IPS-11a (cell line): ENCODE data around the gene CTSZ.
"Not testable (repeated sequence)": the region's sequence is repeated elsewhere in the genome, so short reads cannot be mapped to it uniquely, and the experiment has no call there.

Source experiments
- H3K4me3 ChIP-seq: one replicate; pipeline ENCODE4 v1.5.1; 2013; ENCODE audit warnings: low read depth, low read length, control low read depth

The CTSZ gene

DNA sequence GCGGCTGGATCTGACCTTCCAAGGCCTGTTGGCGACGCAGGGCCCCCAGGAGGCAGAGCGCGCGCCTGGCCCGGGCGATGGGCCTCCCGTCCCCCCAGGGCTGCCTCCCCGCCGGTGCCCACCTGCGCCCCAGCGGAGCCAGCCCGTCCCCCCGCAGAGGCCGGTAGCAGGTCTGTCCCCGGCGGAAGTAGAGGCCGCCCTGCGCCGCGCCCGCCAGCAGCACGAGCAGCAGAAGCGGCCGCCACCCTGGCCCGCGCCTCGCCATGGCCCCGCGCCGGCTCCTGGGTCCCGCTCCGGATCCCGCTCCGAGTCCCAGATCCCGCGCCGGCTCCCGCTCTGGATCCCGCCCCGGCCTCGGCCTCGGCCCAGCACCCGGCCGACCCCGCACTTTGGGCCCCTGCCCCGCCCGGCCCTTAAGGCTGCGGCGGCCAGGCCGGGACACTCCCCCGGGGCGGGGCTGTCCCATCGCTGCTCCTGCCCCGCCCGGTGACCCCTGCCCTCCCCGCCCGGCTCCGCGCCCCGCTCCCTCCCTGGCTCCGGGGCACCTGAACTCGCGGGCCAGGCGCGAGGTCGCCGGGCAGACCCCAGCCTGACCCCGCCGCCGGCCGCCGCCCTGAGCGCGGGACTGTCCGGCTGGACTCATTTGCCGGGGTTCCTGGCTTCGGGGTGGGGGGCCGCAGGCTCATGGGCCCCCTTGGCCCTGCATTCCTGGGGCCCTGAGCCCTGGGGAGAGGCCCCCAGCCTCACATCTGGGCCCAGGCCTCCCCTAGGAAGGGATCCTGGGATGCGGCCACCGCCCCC, at the start of gene CTSZ:
Gene CTSZ, minus strand, starts transcription at position 391 of the 801 bp plus-strand sequence. Its CDS starts 126 bp downstream, at position 265.
- H3K4me3 ChIP-seq = peak within 1 kb of the TSS; percentile 45

DNA sequence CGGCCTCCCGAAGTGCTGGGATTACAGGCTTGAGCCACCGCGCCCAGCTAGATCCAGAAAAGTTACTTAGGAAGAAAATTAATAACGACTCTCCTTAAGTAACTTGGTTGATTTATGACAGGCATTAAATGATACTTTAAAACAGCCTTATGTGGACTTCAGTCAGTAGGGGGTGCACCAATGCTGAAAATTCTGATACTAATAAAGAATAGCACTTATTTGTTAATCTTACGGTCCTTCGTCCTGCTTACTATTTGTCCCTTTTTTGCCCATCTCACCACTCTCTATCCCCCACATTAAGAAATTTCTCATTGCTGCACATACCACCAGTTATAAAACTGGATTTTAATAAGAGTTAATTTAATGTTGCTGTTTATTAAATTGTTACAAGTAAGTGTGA, 48.2 kb upstream of the CTSZ start:
- no peak overlapping the region for H3K4me3 ChIP-seq

DNA sequence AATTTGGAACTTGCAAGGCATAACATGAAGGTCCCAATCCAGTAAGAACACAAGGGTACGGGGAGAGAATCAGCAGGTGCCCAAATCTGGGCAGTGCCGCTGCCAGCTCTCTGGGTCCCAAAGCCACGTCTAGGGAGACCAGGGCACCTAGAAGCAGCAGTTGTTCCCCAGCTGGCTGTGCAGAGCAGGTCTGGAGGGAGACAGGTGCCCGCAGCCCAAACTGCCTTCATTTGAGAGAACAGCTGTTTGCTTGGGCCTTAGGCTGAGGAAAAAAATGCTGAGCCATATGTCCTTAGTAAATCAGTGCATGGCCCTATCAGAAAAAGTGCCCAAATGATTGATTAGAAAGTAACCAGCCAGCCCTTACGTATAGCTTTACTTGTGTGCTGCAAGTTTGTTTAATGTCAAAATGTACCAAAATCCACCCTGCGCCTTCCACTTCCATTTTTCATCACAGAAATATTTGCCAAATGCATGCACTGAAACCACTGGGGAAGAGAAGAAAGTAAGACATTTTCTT, 44.7 kb upstream of the CTSZ start:
- no peak overlapping the region for H3K4me3 ChIP-seq

DNA sequence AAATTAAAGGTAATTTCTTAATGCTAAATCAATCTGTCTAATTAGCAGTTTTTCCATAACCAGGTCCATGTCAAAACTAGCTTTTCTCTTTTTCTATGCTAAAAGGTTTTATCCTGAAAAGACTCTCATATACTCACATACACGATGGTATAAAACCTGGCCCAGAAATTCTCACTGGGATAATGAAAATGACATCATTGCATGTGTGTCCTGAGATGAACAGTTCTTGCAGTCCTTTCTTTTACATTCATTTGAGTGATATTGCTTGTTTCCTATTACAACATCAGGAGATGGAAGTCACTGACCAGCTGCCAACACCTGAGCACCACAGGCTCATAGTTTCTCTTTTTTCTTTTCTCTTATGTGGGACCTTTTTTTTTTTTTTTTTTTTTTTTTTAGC, 43.4 kb upstream of the CTSZ start:
- no peak overlapping the region for H3K4me3 ChIP-seq

DNA sequence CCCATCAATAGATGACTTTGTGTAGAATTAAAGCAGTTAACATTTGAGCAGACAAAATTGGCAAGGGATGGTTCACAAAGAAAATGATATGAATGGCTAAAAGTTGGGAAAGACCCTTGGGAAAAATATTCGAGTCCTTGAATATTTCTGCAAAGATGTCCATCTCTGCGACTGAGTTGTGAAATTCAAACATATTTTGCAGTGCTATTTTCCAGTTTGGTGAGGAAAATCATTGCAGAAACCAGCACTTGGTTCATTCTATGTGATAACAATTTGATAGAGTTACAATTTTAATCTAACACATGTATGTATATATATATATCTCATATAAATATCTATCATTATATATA, 41.6 kb upstream of the CTSZ start:
- H3K4me3 ChIP-seq = no peak overlapping the region

DNA sequence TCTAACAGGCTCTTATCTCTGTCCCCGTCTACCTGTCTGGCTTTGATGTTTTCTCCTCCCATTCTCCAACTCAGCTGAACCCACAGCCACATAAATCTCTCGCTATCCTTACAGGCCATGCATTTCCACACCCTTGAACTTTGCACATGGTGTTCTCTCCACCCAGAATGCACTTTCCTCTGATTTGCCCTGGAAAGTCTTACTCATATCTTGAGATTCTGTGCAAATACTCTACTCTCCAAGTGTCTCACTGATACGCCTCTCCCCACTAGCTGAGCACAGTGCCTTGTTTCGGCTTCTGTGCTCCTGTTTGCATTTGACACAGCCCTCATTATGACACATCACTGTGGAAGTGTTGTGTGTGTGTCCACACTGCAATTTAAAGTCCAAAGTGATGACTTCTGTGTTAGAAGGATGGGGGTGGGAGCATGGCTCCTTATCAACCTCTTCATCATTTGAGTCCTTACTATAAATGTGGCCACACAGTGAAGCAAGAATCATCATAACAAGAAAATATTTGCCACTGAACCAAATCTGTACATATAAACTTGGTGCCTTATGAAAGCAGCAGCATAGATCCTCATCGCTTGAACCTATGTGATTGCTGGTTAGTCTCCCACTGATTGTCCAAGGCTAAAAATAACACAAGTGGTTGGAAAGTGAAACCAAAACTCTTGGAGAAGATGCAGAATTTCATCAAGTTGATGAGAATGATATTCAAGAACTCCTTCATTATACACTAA, 41.1 kb upstream of the CTSZ start:
- H3K4me3 ChIP-seq = no peak overlapping the region

DNA sequence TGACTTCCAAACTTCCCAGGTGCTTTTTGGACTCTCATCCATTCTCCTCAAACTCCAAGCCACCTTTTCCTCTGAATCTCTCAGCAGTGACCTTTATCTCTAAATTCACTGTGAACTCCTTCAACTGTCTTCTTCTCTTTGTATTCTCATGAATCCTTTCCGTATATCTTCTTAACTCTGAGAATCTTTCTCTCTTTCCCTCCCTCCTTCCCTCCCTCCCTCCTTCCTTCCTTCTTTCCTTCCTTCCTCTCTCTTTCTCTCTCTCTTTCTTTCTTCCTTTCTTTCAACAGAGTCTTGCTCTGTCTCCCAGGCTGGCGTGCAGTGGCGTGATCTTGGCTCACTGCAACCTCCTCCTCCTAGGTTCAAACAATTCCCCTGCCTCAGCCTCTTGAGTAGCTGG, 39.8 kb upstream of the CTSZ start:
- H3K4me3 ChIP-seq = no peak overlapping the region

DNA sequence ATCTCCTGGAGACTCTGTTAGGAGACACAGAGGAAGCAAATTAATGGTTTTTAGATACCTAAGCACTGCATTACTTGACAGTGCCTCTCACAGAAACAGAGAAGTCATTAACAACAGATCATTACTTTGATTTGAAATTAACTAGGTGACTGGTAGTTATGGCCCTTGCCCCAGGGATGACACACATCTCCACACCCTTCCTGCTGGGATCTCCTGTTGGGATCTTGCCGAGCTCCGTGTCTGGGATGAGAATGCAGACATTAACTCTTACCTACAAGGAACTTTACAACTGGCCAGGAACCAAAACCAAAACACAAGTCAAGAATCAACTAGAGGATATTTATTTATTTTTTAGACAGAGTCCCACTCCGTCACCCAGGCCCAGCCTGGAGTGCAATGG, 37.7 kb upstream of the CTSZ start:
- H3K4me3 ChIP-seq = no peak overlapping the region

DNA sequence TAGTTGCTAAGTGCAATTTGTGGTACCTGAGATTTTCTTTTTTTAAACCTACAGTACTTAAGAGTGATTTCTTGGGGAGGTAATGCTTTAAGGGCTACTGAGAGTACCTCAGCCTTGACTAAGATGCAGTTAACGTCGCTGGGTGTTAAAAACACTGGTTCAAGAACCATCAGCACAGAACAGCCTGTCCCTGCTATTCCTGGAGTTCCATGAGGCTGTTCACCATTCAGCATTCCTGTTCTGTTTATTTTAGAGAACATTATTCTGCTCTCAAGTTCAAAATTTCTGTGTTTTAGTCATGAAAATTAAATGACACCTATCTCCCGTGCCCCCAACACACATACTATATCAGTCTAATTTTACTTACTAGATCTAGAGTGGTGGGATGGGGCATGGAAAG, 37.2 kb upstream of the CTSZ start:
- H3K4me3 ChIP-seq = no peak overlapping the region

DNA sequence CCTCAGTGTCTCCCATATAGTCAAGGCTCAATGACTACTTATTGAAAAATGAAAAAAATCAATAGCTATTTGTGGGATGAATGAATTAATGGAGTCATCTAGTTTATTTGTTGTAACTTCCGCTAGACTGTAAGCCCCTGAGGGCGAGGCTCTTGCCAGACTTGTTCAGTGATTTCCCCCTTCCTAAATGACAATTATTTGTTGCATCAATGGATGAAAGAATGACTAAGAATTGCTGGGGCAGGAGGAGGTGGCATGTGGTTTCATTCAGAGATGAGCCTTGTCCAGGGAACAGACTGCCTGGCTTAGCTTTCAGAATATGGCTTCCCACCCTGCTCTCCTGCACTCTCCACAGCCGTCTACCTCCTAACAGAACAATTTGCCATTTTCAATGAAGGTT, 36.6 kb upstream of the CTSZ start:
- H3K4me3 ChIP-seq = no peak overlapping the region

DNA sequence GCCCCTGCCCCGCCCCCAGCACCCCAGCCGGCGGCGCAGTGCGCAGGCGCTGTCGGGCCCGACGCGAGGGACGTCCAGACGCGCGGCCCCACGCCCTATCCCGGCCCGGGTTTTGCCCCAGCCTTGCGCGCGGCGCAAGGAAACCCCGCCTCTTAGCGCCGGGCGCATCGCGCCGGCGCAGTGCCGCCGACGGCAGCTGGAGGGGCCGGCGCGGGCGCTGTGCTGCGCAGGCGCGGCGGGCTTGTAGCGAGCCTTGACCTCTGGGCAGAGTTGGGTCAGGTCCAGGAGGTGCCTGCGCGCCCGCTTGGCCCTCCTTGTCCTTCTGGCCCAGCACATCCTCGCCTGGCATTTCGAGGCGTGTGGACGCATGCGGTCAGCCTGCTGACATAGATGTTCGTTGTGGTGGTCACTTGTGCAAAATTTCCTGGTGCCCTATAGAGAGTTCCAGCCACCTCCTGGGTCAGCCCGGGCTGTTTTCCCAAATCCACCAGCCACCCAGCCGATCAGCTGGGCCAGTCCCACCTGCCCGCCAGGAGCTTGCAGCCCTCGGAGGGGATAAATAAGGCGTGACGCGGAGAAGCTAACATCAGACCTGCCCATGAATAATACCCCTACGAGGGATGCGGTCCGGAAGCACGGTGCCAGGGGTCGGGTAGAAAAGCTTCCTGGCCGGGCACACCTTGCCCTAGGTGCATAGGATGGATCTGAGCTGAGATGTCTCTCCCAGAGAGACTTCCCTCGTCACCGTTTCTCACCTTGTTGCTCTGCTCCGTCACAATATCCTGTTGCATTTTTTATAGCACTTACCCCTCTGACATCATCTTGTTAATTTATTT, 36.0 kb upstream of the CTSZ start:
- H3K4me3 ChIP-seq = peak overlapping the region; percentile 70

DNA sequence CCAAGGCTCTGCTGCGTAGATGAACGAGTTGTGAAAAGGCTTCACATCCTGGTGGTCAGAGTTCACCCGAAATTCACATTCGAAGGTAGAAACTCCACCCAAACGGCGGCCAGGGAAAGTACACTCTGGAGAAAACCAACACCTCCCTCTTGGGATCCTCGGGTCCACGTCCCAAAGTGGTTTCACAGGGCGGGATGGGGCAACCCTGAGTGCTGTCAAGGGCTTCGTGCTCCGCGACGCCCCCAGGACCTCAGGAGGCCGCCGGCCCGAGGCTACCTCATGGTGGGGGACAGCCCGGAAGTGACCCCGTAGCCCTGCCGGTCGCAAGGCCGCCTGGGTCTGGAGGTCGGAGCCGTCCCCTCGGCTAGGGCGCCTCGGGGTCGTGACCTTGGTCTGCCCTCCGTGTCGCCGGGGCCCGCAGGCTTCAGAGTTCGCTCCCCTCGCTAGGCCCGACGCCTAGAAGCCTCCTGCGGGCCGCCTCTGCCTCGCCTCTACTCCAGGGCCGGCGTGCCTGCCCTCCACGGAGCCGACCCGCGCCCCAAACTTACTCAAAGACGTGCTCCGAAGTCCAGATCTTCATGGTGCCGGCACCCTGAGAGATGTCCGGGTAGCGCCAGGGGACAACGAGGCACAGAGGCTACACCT, 35.2 kb upstream of the CTSZ start, which contains the start of gene PRELID3B:
Gene PRELID3B, minus strand, starts transcription at position 636 of the 645 bp plus-strand sequence. Its CDS starts 56 bp downstream, at position 580.
- peak within 1 kb of the TSS; percentile 70 for H3K4me3 ChIP-seq

DNA sequence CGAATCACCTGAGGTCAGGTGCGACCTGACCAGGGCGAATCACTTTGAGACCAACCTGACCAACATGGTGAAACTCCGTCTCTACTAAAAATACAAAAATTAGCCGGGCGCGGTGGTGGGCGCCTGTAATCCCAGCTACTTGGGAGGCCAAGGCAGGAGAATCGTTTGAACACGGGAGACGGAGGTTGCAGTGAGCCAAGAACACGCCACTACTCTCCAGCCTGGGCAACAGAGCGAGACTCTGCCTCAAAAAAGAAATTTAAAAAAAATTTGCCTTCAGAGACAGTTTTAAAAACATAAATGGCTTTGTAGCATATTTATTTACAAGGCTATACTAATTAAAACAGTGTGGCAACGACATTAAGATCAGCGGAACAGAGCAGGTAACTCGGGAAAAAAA, 34.4 kb upstream of the CTSZ start:
- not testable (repeated sequence) for H3K4me3 ChIP-seq

DNA sequence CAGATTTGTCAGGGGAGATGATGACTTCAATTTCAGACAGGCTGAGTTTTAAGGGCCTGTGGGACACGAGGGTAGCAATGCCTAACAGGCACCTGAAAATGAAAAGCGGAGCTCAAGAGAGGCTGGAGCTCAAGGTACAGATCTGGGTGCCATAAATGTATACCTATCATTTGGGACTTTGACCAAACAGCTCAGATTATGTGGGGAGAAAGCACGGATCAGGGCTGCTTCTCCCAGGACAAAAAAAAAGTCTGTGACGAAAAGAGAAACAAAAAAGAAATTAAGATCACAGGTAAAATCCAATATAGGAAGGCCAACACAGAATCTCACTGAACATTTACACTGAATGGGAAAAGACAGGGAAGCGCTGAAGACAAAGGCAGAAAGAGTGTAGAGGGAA, 33.6 kb upstream of the CTSZ start:
- no peak overlapping the region for H3K4me3 ChIP-seq

DNA sequence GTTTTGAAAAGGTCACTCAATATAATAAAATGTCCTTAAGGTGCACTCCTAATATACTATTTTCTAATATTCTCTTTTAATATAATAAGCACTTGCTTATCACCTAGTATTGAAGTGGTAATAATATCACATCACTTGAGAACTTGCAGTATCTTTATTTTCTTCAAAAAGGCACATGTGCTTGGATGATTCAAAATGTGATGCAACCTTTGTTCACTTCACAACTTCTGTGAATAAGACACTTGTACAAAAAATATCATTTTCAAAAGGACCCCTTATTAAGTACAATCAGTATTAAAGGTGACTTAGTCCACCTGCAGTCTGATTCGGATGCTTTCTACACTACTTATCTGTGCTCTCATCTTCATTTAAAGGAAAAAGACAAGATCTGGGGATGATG, 32.2 kb upstream of the CTSZ start:
- no peak overlapping the region for H3K4me3 ChIP-seq

DNA sequence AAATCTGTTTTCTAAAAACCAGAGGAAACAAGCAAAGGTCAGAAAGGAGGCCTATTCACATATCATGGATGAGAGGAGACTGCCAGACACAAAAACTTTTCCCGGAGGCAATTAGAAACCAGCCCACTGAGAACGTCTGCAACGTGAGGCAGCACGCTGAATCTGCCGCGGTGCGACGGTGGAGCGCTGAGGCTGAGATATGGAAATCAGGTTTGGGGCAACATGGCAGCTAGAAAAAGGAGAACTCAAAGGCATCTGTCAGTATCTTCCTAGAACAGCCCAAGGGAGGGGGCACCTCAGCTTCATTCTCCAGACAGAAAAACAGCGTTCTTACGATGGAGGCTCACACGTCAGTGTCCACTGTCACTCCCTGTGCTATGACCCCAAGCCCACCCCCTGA, 30.3 kb upstream of the CTSZ start:
- no peak overlapping the region for H3K4me3 ChIP-seq

DNA sequence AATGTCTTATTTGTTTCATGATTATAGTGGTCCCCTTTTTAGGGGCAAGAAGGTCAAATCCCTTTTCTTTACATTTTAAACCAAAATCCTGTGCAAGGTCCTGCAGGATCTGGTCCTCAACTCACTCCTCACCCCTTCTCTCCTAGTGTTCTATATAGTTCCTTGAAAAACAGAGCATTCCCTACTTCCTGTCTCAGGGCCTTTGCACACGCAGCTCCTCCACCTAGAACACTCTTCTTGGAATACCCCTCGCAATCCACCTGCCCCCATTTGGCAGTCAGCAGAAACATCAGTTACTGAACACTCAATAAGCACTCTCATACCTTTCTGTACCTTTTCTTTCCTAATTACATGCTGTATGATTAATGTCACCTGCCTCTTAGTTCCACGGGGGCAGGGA, 28.3 kb upstream of the CTSZ start:
- H3K4me3 ChIP-seq = no peak overlapping the region

DNA sequence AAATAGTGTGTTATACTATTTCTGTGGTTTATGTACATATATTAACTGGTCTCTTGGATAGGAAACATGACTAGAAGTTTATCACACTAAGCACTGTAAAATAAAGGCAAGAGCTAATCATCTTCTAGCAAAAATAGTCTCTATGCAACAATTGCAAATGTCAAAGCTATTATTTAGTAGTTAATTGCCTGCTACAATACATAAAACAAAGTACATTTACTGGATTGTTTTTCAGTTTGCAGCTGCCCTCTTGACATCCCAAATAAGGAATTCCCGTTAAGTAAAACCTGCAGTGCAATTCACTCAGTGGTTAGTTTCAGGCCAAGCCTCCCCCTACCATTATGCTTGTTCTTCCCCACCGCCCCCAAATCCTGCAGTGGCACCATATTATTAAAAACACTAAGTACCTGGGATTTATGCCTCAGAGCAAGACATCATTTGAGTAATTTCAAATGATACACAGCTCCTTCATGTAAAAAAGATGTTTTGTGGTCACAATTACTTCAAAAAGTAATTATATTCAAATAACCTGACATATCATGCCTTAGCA, 26.6 kb upstream of the CTSZ start:
- no peak overlapping the region for H3K4me3 ChIP-seq

DNA sequence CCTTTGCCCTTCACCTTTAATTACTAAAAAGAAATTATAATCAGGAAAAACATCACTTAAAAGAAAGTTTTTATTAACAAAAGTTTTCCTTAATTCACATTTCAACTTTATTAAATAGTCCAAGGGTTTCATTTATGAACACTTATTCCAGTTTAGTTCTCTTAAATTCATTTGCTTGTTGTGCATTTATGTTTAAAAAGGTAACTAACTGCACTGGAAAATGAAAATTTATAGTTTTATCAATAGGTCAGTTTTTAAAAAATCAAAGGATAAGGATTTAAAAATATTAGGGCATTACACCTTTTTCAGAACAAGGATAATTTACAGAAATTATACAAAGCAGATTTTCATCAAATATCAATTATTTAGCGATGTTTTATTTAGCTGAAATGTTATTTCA, 26.0 kb upstream of the CTSZ start:
- no peak overlapping the region for H3K4me3 ChIP-seq

DNA sequence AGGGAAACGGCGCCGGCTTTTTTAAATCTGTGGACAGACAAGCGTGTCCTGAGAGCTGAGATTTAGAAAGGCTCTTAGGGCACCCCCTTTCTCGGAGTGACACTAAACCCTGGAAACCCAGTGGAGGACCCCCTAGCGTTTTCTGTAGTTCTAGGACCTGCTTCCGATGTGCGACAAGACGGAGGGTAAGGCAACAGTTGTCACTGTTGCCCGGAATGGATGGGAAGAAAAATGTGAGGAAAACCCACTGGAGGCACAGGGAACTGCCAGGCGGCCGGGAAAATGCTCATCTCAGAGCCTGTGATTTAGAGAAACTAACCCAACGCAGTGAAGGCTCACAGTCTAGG, 25.6 kb upstream of the CTSZ start:
- H3K4me3 ChIP-seq = peak overlapping the region; percentile 36
